ENCODE measurements around the gene SQSTM1. TPM values are rescaled to one million over a fixed set of nuclear protein-coding genes. Genes with fewer than 3 reads are reported as not detected.

The SQSTM1 gene
- total and polyA plus RNA-seq, 9 of the 15 experiments (the other 6 are each of a cell fraction or from before 2014, with no cell fraction given) = 5.6 to 148 (median 64.0) TPM

GRCh38 chr5:179870403-179870903 lies 49.7 kb downstream of the SQSTM1 start (continued):
- TF ChIP-seq RHOXF2B (CRISPR knock-in tag; conservative IDR thresholded peaks at IDR 0.05) = no peak
- TF ChIP-seq MCM3 (IDR thresholded peaks at IDR 0.05) = no peak
- TF ChIP-seq CBFA2T2 (conservative IDR thresholded peaks at IDR 0.05) = no peak
- peak; percentile 41; the same call in 1 of the 2 replicates for TF ChIP-seq TFAP4 (CRISPR knock-in tag; IDR thresholded peaks at IDR 0.05; ENCODE audit: borderline replicate concordance)
- TF ChIP-seq DDX20 (tag; IDR thresholded peaks at IDR 0.05; ENCODE audit: low read depth) = no peak
- TF ChIP-seq SNIP1 (IDR thresholded peaks at IDR 0.05; ENCODE audit: low read depth) = no peak
- no peak for TF ChIP-seq RBM25 (IDR thresholded peaks at IDR 0.05; ENCODE audit: low read depth, low read length, severe bottlenecking)
- no peak for TF ChIP-seq ZFP36 (IDR thresholded peaks at IDR 0.05; ENCODE audit: low read depth, low read length, partially characterized antibody)
- no peak for TF ChIP-seq RFX1 (IDR thresholded peaks at IDR 0.05)
- peak; percentile 51 for TF ChIP-seq SMC3 (conservative IDR thresholded peaks at IDR 0.05; ENCODE audit: insufficient read depth, low read depth, low read length)
- TF ChIP-seq NFIC (IDR thresholded peaks at IDR 0.05) = peak; percentile 98
- TF ChIP-seq ZNF668 (CRISPR knock-in tag; IDR thresholded peaks at IDR 0.05) = no peak
- TF ChIP-seq CCNT2 (IDR thresholded peaks at IDR 0.05; ENCODE audit: borderline replicate concordance, extremely low read depth, insufficient read length, low read depth, low read length) = no peak
- TF ChIP-seq RBM14 (IDR thresholded peaks at IDR 0.05; ENCODE audit: borderline replicate concordance, insufficient read depth, low read depth, low read length) = no peak
- TF ChIP-seq ZNF146 (CRISPR knock-in tag; IDR thresholded peaks at IDR 0.05; ENCODE audit: unreplicated experiment) = no peak
- no peak for TF ChIP-seq ATF2 (CRISPR knock-in tag; IDR thresholded peaks at IDR 0.05)
- no peak for TF ChIP-seq ZC3H8 (IDR thresholded peaks at IDR 0.05)
- TF ChIP-seq HCFC1 (IDR thresholded peaks at IDR 0.05; ENCODE audit: low read depth, low read length) = no peak
- TF ChIP-seq CHD1 (IDR thresholded peaks at IDR 0.05; ENCODE audit: low read length) = no peak
- no peak for TF ChIP-seq U2AF1 (optimal IDR thresholded peaks at IDR 0.05; ENCODE audit: low read depth, low read length)
- TF ChIP-seq POLR2AphosphoS5 (IDR thresholded peaks at IDR 0.05; ENCODE audit: control insufficient read depth, insufficient read depth, low read depth, low read length) = peak; percentile 43; the same call in 1 of the 2 replicates
- TF ChIP-seq NCOA4 (IDR thresholded peaks at IDR 0.05; ENCODE audit: partially characterized antibody) = no peak
- TF ChIP-seq FIP1L1 (IDR thresholded peaks at IDR 0.05; ENCODE audit: low read depth, low read length, poor library complexity, severe bottlenecking) = no peak
- TF ChIP-seq HLTF (IDR thresholded peaks at IDR 0.05) = no peak
- TF ChIP-seq ZNF695 (CRISPR knock-in tag; IDR thresholded peaks at IDR 0.05) = no peak

All from K562 (cell line).